Dedifferentiated amniotic fluid mesenchymal stem cell (primary cell): ENCODE results near the gene SPATA46.

Experiments used
- DNase-seq: peaks from one replicate; pipeline ENCODE4 v3.0.0-alpha.2; 2016; ENCODE audit errors: extremely low spot score

SPATA46 gene

GRCh38 chr1:162374406-162374805 lies 2.2 kb downstream of the SPATA46 start:
- DNase-seq, result no peak

- DNase-seq, result no peak
Measured at GRCh38 chr1:162373541-162374260, 3.0 kb downstream of the SPATA46 start.

- no peak for DNase-seq
Measured at GRCh38 chr1:162373072-162373427, 3.6 kb downstream of the SPATA46 start.

- no peak for DNase-seq
Measured at GRCh38 chr1:162372159-162373071, 4.2 kb downstream of the SPATA46 start.

GRCh38 chr1:162371611-162372010 lies 5.0 kb downstream of the SPATA46 start:
- DNase-seq, result no peak

GRCh38 chr1:162370721-162371120 lies 5.9 kb downstream of the SPATA46 start:
- no peak for DNase-seq

GRCh38 chr1:162370161-162370560 lies 6.5 kb downstream of the SPATA46 start:
- DNase-seq, result no peak

GRCh38 chr1:162369571-162369970 lies 7.1 kb downstream of the SPATA46 start:
- DNase-seq, result no peak

- no peak for DNase-seq
Measured at GRCh38 chr1:162368451-162368850, 8.2 kb downstream of the SPATA46 start.

- no peak for DNase-seq
Measured at GRCh38 chr1:162367772-162368171, 8.9 kb downstream of the SPATA46 start.

GRCh38 chr1:162367073-162367472 lies 9.6 kb downstream of the SPATA46 start:
- no peak for DNase-seq

- no peak for DNase-seq
Measured at GRCh38 chr1:162366671-162367070, 10.0 kb downstream of the SPATA46 start.

- no peak for DNase-seq
Measured at GRCh38 chr1:162366149-162366548, 10.5 kb downstream of the SPATA46 start.

- DNase-seq, result no peak
Measured at GRCh38 chr1:162365284-162366020, 11.2 kb downstream of the SPATA46 start.

- no peak for DNase-seq
Measured at GRCh38 chr1:162364498-162364897, 12.2 kb downstream of the SPATA46 start.

GRCh38 chr1:162363823-162364222 lies 12.8 kb downstream of the SPATA46 start:
- no peak for DNase-seq

- no peak for DNase-seq
Measured at GRCh38 chr1:162361349-162361748, 15.3 kb downstream of the SPATA46 start.

- DNase-seq, result no peak
Measured at GRCh38 chr1:162360874-162361260, 15.8 kb downstream of the SPATA46 start.

- no peak for DNase-seq
Measured at GRCh38 chr1:162360237-162360873, 16.3 kb downstream of the SPATA46 start.

GRCh38 chr1:162359523-162360236 lies 17.0 kb downstream of the SPATA46 start:
- no peak for DNase-seq

- no peak for DNase-seq
Measured at GRCh38 chr1:162358928-162359327, 17.7 kb downstream of the SPATA46 start.
